Motor neuron (in vitro differentiated cells): ENCODE measurements around the gene NDUFC2. TPM values are rescaled to one million over a fixed set of nuclear protein-coding genes. Genes with fewer than 3 reads are reported as not detected.

Experiments
- ATAC-seq, 8 experiments: fragments of 200-7000 bp; cut with Tn5 transposase; replicated peaks in 6 of 8; 2 replicates each; pipeline ENCODE4 v1.8.0; 2021; ENCODE audit warnings: mild to moderate bottlenecking in 8 of 8, moderate library complexity in 8 of 8
- H3K27ac ChIP-seq, 2 donors: fragments of 250-450 bp; sonication (Bioruptor Pico); 2 replicates each; pipeline ENCODE4 v1.9.0; 2021; ENCODE audit warnings: antibody characterized with exemption in 2 of 2, mild to moderate bottlenecking in 2 of 2, moderate library complexity in 1 of 2
- H3K4me1 ChIP-seq, 2 donors: fragments of 250-450 bp; sonication (Bioruptor Pico); replicated peaks in 1 of 2; 2 replicates each; pipeline ENCODE4 v1.6.1; 2021; ENCODE audit warnings: antibody characterized with exemption in 2 of 2, mild to moderate bottlenecking in 2 of 2, moderate library complexity in 1 of 2
- H3K4me3 ChIP-seq, 5 donors: fragments of 250-450 bp; sonication (Bioruptor Pico); 2 replicates each; pipeline ENCODE4 v1.9.0; 2021; ENCODE audit warnings: antibody characterized with exemption in 5 of 5, mild to moderate bottlenecking in 5 of 5, moderate library complexity in 4 of 5
- WGBS, 10 experiments: fragments of 450-650 bp; shearing (Covaris generic); methylation state at CpG; one replicate each; pipeline ENCODE4 v1.0.0; 2022; 5-methylcytosine and 5-hydroxymethylcytosine counted together
- in situ Hi-C, 9 experiments: fragments of 400-800 bp; cut with MboI; loops; one replicate each; pipeline ENCODE4 v1.15.0; 2021; ENCODE audit warnings: low sequenced_read_pairs in 9 of 9, low pct_unique_long_range_greater_than_20kb in 2 of 9; ENCODE audit not compliant: unreplicated experiment in 9 of 9
- total RNA-seq, 8 experiments: library from RNA; unstranded; fragments of 300-600 nt; gene quantifications; 2 replicates each; pipeline versions ENCODE4 v1.2.3 to v1.2.4, GENCODE V29; 2022

The NDUFC2 gene
- total RNA-seq, 8 experiments from 2014 or later: 215 to 389 (median 268) TPM

- ATAC-seq: no peak
- H3K27ac ChIP-seq: no peak overlapping the region
These were observed 38.8 kb downstream of the NDUFC2 start for GRCh38 chr11:78040691-78041379.

GRCh38 chr11:78039919-78040671, 39.6 kb downstream of the NDUFC2 start:
- WGBS, 10 experiments: 0 to 75% (median 34%) methylated on average over 1 to 7 of the region's 7 CpGs
- no peak overlapping the region for H3K4me3 ChIP-seq
- H3K27ac ChIP-seq: no peak overlapping the region
- peaks cover 0 to 7% of the 10 kb centered on the region in 2 donors for H3K4me1 ChIP-seq
- ATAC-seq: peak in 6 of 8 experiments; percentile 39 to 81 (median 58)
- in situ Hi-C loops: no loop called here

More at GRCh38 chr11:78040691-78041379, 38.8 kb downstream of the NDUFC2 start:
- WGBS, 10 experiments: 67 to 100% (median 96%) methylated on average over 1 to 9 of the region's 15 CpGs; no CpG with 5 or more reads in 3 of the 10 experiments
- H3K4me1 ChIP-seq: peaks cover 2 to 10% of the 10 kb centered on the region in 2 donors
- in situ Hi-C loops: no loop called here
- no peak overlapping the region for H3K4me3 ChIP-seq

GRCh38 chr11:78039391-78039918, 40.2 kb downstream of the NDUFC2 start:
- Histone ChIP-seq H3K4me1 (peaks cover 0 to 7% of the 10 kb centered on the region in 2 donors), H3K27ac (no peak overlapping the region), H3K4me3 (no peak overlapping the region)
- 60 to 100% (median 90%) methylated on average over 1 to 4 of the region's 4 CpGs; no CpG with 5 or more reads in 2 of the 10 experiments for WGBS, 10 experiments
- ATAC-seq: no peak
- in situ Hi-C loops: no loop called here

GRCh38 chr11:78038697-78039313, 40.9 kb downstream of the NDUFC2 start:
- H3K27ac ChIP-seq: no peak overlapping the region
- no peak for ATAC-seq
- 50 to 100% (median 93%) methylated on average over 1 to 7 of the region's 8 CpGs for WGBS, 10 experiments
- in situ Hi-C loops: no loop called here
- peaks cover 0 to 7% of the 10 kb centered on the region in 2 donors for H3K4me1 ChIP-seq
- no peak overlapping the region for H3K4me3 ChIP-seq

- WGBS, 10 experiments: 40 to 100% (median 67%) methylated on average over 1 to 4 of the region's 9 CpGs; no CpG with 5 or more reads in 3 of the 10 experiments
- Histone ChIP-seq H3K27ac (no peak overlapping the region), H3K4me1 (peaks cover 0 to 7% of the 10 kb centered on the region in 2 donors), H3K4me3 (no peak overlapping the region)
- ATAC-seq: no peak
- in situ Hi-C loops: no loop called here
These were observed 41.6 kb downstream of the NDUFC2 start for GRCh38 chr11:78037825-78038620.

GRCh38 chr11:78037056-78037455, 42.6 kb downstream of the NDUFC2 start:
- no peak overlapping the region for H3K4me3 ChIP-seq
- H3K27ac ChIP-seq: no peak overlapping the region
- H3K4me1 ChIP-seq: peaks cover 0 to 7% of the 10 kb centered on the region in 2 donors
- in situ Hi-C loops: no loop called here
- ATAC-seq: peak in 3 of 8 experiments; percentile 75 to 81 (median 78)
- WGBS, 10 experiments: 0 to 100% (median 20%) methylated on average over 1 to 2 of the region's 3 CpGs; no CpG with 5 or more reads in 7 of the 10 experiments

- H3K27ac ChIP-seq: no peak overlapping the region
- in situ Hi-C loops: no loop called here
- ATAC-seq: no peak
- peaks cover 0 to 7% of the 10 kb centered on the region in 2 donors for H3K4me1 ChIP-seq
- no peak overlapping the region for H3K4me3 ChIP-seq
- 0 to 100% (median 90%) methylated on average over 1 to 3 of the region's 3 CpGs; no CpG with 5 or more reads in 1 of the 10 experiments for whole genome bisulfite sequencing, 10 experiments
These were observed 43.3 kb downstream of the NDUFC2 start for GRCh38 chr11:78036313-78036712.

GRCh38 chr11:78034623-78035022, 45.0 kb downstream of the NDUFC2 start:
- in situ Hi-C loops: no loop called here
- ATAC-seq: no peak
- Histone ChIP-seq H3K4me3 (no peak overlapping the region), H3K27ac (no peak overlapping the region), H3K4me1 (peaks cover 0 to 2% of the 10 kb centered on the region in 2 donors)
- 0 to 87% (median 57%) methylated on average over 1 to 9 of the region's 10 CpGs; no CpG with 5 or more reads in 2 of the 10 experiments for WGBS, 10 experiments

- WGBS, 10 experiments: 0 to 82% (median 63%) methylated on average over 1 to 4 of the region's 4 CpGs; no CpG with 5 or more reads in 4 of the 10 experiments
- no peak for ATAC-seq
- Histone ChIP-seq H3K4me1 (peaks cover 0 to 2% of the 10 kb centered on the region in 2 donors), H3K4me3 (no peak overlapping the region), H3K27ac (no peak overlapping the region)
- in situ Hi-C loops: no loop called here
These were observed 46.6 kb downstream of the NDUFC2 start for GRCh38 chr11:78033040-78033439.

- Histone ChIP-seq H3K27ac (no peak overlapping the region), H3K4me3 (no peak overlapping the region), H3K4me1 (peaks cover 0 to 2% of the 10 kb centered on the region in 2 donors)
- in situ Hi-C loops: no loop called here
- ATAC-seq: no peak
These were observed 47.6 kb downstream of the NDUFC2 start for GRCh38 chr11:78032090-78032489.

- no peak for ATAC-seq
- Histone ChIP-seq H3K4me1 (peaks cover 0 to 2% of the 10 kb centered on the region in 2 donors), H3K27ac (no peak overlapping the region), H3K4me3 (no peak overlapping the region)
- WGBS, 10 experiments: 72 to 100% (median 80%) methylated on average over 1 to 3 of the region's 3 CpGs; no CpG with 5 or more reads in 3 of the 10 experiments
- in situ Hi-C loops: no loop called here
These were observed 48.0 kb downstream of the NDUFC2 start for GRCh38 chr11:78031629-78032028.
